ENCODE data around the gene SLC25A18.
"Not testable (repeated sequence)": the region's sequence is repeated elsewhere in the genome, so short reads cannot be mapped to it uniquely, and the experiment has no call there.

The SLC25A18 gene

GRCh38 chr22:17562906-17563870 is at the start of gene SLC25A18:
Gene SLC25A18, plus strand, starts transcription at chr22:17563498. Its CDS starts 16,447 bp downstream, at chr22:17579945.
- no peak for DNase-seq

- no peak for DNase-seq
Observed at GRCh38 chr22:17513612-17514011, 49.7 kb upstream of the SLC25A18 start.

- DNase-seq: no peak
Observed at GRCh38 chr22:17514084-17514483, 49.2 kb upstream of the SLC25A18 start.

GRCh38 chr22:17518406-17518805 is 44.9 kb upstream of the SLC25A18 start:
- DNase-seq: no peak

GRCh38 chr22:17521971-17522370 is 41.3 kb upstream of the SLC25A18 start:
- DNase-seq: not testable (repeated sequence)

GRCh38 chr22:17523925-17524324 is 39.4 kb upstream of the SLC25A18 start:
- DNase-seq: no peak

GRCh38 chr22:17536269-17536668 is 27.0 kb upstream of the SLC25A18 start:
- DNase-seq: no peak

GRCh38 chr22:17537155-17537554 is 26.1 kb upstream of the SLC25A18 start:
- DNase-seq: no peak

- DNase-seq: no peak
Observed at GRCh38 chr22:17540481-17540880, 22.8 kb upstream of the SLC25A18 start.

- DNase-seq: no peak
Observed at GRCh38 chr22:17541476-17541875, 21.8 kb upstream of the SLC25A18 start.

- no peak for DNase-seq
Observed at GRCh38 chr22:17542452-17542851, 20.8 kb upstream of the SLC25A18 start.

- no peak for DNase-seq
Observed at GRCh38 chr22:17548010-17548755, 15.1 kb upstream of the SLC25A18 start.

GRCh38 chr22:17548756-17549035 is 14.6 kb upstream of the SLC25A18 start:
- no peak for DNase-seq

- no peak for DNase-seq
Observed at GRCh38 chr22:17549183-17549582, 14.1 kb upstream of the SLC25A18 start.

GRCh38 chr22:17549655-17550054 is 13.6 kb upstream of the SLC25A18 start:
- DNase-seq: no peak

GRCh38 chr22:17552737-17553136 is 10.6 kb upstream of the SLC25A18 start:
- DNase-seq: no peak

GRCh38 chr22:17554814-17555213 is 8.5 kb upstream of the SLC25A18 start:
- DNase-seq: no peak

- no peak for DNase-seq
Observed at GRCh38 chr22:17559188-17559587, 4.1 kb upstream of the SLC25A18 start.

GRCh38 chr22:17563936-17564391 is 666 bp downstream of the SLC25A18 start:
- DNase-seq: no peak

- DNase-seq: not testable (repeated sequence)
Observed at GRCh38 chr22:17566016-17566687, 2.9 kb downstream of the SLC25A18 start.

- no peak for DNase-seq
Observed at GRCh38 chr22:17566776-17567175, 3.5 kb downstream of the SLC25A18 start.

GRCh38 chr22:17569971-17570511 is 6.7 kb downstream of the SLC25A18 start:
- DNase-seq: no peak

Measured in activated CD4-positive, alpha-beta T cell treated with anti-CD3 and anti-CD28 coated beads for 4 hours (primary cell).